Endothelial cell of umbilical vein (primary cell): ENCODE data around the gene TTLL10. TPM values are rescaled to one million over a fixed set of nuclear protein-coding genes. Genes with fewer than 3 reads are reported as not detected.

ENCODE experiments used
- BruUV-seq: library from RNA; stranded (reverse); fragments of 400-500 nt; replicated peaks from 2 replicates; lab custom pipeline; 2021; lab: Mats Ljungman, UMichigan
- CTCF ChIA-PET: fragments of 300-600, 350-600 bp; sonication (Branson Sonifier 250); formaldehyde crosslinking; loops from one replicate; lab custom pipeline; 2021; ENCODE audit warnings: antibody characterized with exemption, inconsistent platforms; lab: Charles Lee
- POLR2A ChIA-PET: fragments of 300-600, 350-600 bp; sonication (Branson Sonifier 250); formaldehyde crosslinking; loops from one replicate; lab custom pipeline; 2021; ENCODE audit warnings: antibody characterized with exemption, inconsistent platforms; lab: Charles Lee
- DNase-seq: peaks from one replicate; pipeline ENCODE4 v3.0.0-alpha.2; 2011; ENCODE audit warnings: low read depth, low spot score
- FAIRE-seq: peaks from 2 replicates; lab custom pipeline; 2011; peaks lifted over from hg19 to GRCh38; lab: Jason Lieb, UNC
- H2AFZ ChIP-seq: 2 replicates; pipeline ENCODE4 v1.6.0; 2012; ENCODE audit warnings: low read depth, low read length, control low read depth, inconsistent platforms
- H3K27ac ChIP-seq: 2 replicates; pipeline ENCODE4 v1.5.1; 2011; ENCODE audit warnings: low read depth, mild to moderate bottlenecking, control low read depth, low read length, moderate library complexity; ENCODE audit not compliant: insufficient read depth
- H3K27me3 ChIP-seq, 2 experiments: 2 replicates each; pipeline versions ENCODE4 v1.6.0 to v1.6.1; 2011; ENCODE audit warnings: low read length in 2 of 2, mixed read lengths in 1 of 2; ENCODE audit not compliant: control insufficient read depth in 2 of 2, insufficient read depth in 2 of 2
- H3K36me3 ChIP-seq, 2 experiments: 2 replicates in 1 of 2; 3 replicates in 1 of 2; pipeline ENCODE4 v1.5.1; 2011; ENCODE audit warnings: low read length in 2 of 2, mild to moderate bottlenecking in 1 of 2, moderate library complexity in 1 of 2; ENCODE audit not compliant: control insufficient read depth in 2 of 2, insufficient read depth in 2 of 2; ENCODE audit errors: extremely low read depth in 1 of 2
- H3K4me1 ChIP-seq: 3 replicates; pipeline ENCODE4 v1.5.1; 2011; ENCODE audit warnings: mild to moderate bottlenecking, low read length; ENCODE audit not compliant: control insufficient read depth, insufficient read depth; ENCODE audit errors: extremely low read depth
- H3K4me2 ChIP-seq: 2 replicates; pipeline ENCODE4 v1.6.1; 2011; ENCODE audit warnings: low read length, control low read depth, mixed read lengths; ENCODE audit not compliant: insufficient read depth
- H3K4me3 ChIP-seq, 3 experiments: fragments of 200-600 bp in 1 of 3; sonication (generic), shearing (Covaris generic) in 1 of 3; replicated peaks in 1 of 3; 2 replicates each; pipeline ENCODE4 v1.5.1; 2011 to 2016; ENCODE audit warnings: control low read depth in 3 of 3, low read length in 3 of 3, mild to moderate bottlenecking in 2 of 3, inconsistent platforms in 1 of 3, low read depth in 1 of 3, moderate library complexity in 1 of 3; ENCODE audit not compliant: insufficient read depth in 1 of 3
- H3K79me2 ChIP-seq: 2 replicates; pipeline ENCODE4 v1.6.0; 2012; ENCODE audit warnings: low read length, inconsistent platforms; ENCODE audit not compliant: control insufficient read depth, insufficient read depth
- H3K9ac ChIP-seq: replicated peaks from 2 replicates; pipeline ENCODE3; 2011; ENCODE audit warnings: low read length, control low read depth; ENCODE audit not compliant: insufficient read depth; ENCODE audit errors: extremely low read depth
- H3K9me1 ChIP-seq: replicated peaks from 3 replicates; pipeline ENCODE4 v1.6.0; 2011; ENCODE audit warnings: mild to moderate bottlenecking, low read length; ENCODE audit not compliant: control insufficient read depth, insufficient read depth; ENCODE audit errors: extremely low read depth
- H3K9me3 ChIP-seq: replicated peaks from 2 replicates; pipeline ENCODE4 v1.5.1; 2012; ENCODE audit warnings: low read length, inconsistent platforms; ENCODE audit not compliant: control insufficient read depth, insufficient read depth
- H4K20me1 ChIP-seq: replicated peaks from 2 replicates; pipeline ENCODE3; 2011; ENCODE audit warnings: mild to moderate bottlenecking, low read length; ENCODE audit not compliant: control insufficient read depth, insufficient read depth; ENCODE audit errors: extremely low read depth
- CTCF ChIP-seq, 2 donors: IDR thresholded peaks; 1 replicate in 1 of 2; 2 replicates in 1 of 2; pipeline ENCODE4 v1.5.1; 2011; ENCODE audit warnings: low read length in 2 of 2, mild to moderate bottlenecking in 2 of 2, moderate library complexity in 2 of 2, control low read depth in 1 of 2, inconsistent platforms in 1 of 2, low read depth in 1 of 2; ENCODE audit not compliant: insufficient read depth in 1 of 2; ENCODE audit errors: extremely low read depth in 1 of 2
- EZH2 ChIP-seq: IDR thresholded peaks from 2 replicates; pipeline ENCODE4 v1.6.1; 2012; ENCODE audit warnings: borderline replicate concordance, low read depth, mild to moderate bottlenecking, moderate library complexity, low read length, inconsistent platforms; ENCODE audit not compliant: severe bottlenecking
- FOS ChIP-seq: IDR thresholded peaks from 2 replicates; pipeline ENCODE4 v1.6.1; 2011; ENCODE audit warnings: mild to moderate bottlenecking, low read length, moderate library complexity, borderline replicate concordance; ENCODE audit not compliant: insufficient read depth
- GATA2 ChIP-seq: IDR thresholded peaks from 2 replicates; pipeline ENCODE4 v1.7.0; 2011; ENCODE audit warnings: low read depth, mild to moderate bottlenecking, moderate library complexity, mixed read lengths, low read length; ENCODE audit not compliant: insufficient read length, insufficient read depth
- JUN ChIP-seq: IDR thresholded peaks from 2 replicates; pipeline ENCODE4 v1.6.1; 2011; ENCODE audit warnings: borderline replicate concordance, low read depth; ENCODE audit not compliant: insufficient read length, insufficient read depth
- MYC ChIP-seq: IDR thresholded peaks from one replicate; pipeline ENCODE4 v1.6.1; 2011; ENCODE audit warnings: mild to moderate bottlenecking, low read depth, low read length
- POLR2A ChIP-seq: IDR thresholded peaks from 2 replicates; pipeline ENCODE4 v1.6.1; 2012; ENCODE audit warnings: low read depth, mild to moderate bottlenecking, control low read depth, low read length
- POLR2AphosphoS5 ChIP-seq: IDR thresholded peaks from 2 replicates; pipeline ENCODE4 v1.6.1; 2012; ENCODE audit warnings: low read depth, mild to moderate bottlenecking, control low read depth, low read length, moderate library complexity; ENCODE audit not compliant: insufficient read depth
- dilution Hi-C: fragments of 300-500 bp; cut with MboI; formaldehyde crosslinking; loops from one replicate; pipeline ENCODE4 v1.15.0; 2019; ENCODE audit warnings: low sequenced_read_pairs; ENCODE audit not compliant: extremely low pct_ligation_motif_present
- intact Hi-C: fragments of 100-400 bp; cut with micrococcal nuclease; formaldehyde crosslinking; loops from one replicate; pipeline ENCODE4 v1.10.0; 2022
- polyA plus RNA-seq, 4 experiments: library from polyadenylated mRNA; depleted of rRNA in 3 of 4; stranded (reverse) in 3 of 4; unstranded in 1 of 4; fragments of >200 nt; gene quantifications; 2 replicates each; pipeline versions ENCODE4 v1.2.1 to v1.2.3, GENCODE V29; 2011 to 2012; ENCODE audit warnings: missing spikeins in 1 of 4
- total RNA-seq: library from RNA; stranded (reverse); gene quantifications from 2 replicates; pipeline ENCODE4 v1.2.3, GENCODE V29; 2021
- TF ChIP-seq, protein P1 (sequence below): IDR thresholded peaks from 2 replicates; pipeline ENCODE4 v1.6.1; 2011; ENCODE audit not compliant: insufficient read depth, insufficient read length

TTLL10 gene
- total and polyA plus RNA-seq, 2 donors (not counting 3 experiments of a cell fraction or from before 2014, with no cell fraction given), result not detected

DNA sequence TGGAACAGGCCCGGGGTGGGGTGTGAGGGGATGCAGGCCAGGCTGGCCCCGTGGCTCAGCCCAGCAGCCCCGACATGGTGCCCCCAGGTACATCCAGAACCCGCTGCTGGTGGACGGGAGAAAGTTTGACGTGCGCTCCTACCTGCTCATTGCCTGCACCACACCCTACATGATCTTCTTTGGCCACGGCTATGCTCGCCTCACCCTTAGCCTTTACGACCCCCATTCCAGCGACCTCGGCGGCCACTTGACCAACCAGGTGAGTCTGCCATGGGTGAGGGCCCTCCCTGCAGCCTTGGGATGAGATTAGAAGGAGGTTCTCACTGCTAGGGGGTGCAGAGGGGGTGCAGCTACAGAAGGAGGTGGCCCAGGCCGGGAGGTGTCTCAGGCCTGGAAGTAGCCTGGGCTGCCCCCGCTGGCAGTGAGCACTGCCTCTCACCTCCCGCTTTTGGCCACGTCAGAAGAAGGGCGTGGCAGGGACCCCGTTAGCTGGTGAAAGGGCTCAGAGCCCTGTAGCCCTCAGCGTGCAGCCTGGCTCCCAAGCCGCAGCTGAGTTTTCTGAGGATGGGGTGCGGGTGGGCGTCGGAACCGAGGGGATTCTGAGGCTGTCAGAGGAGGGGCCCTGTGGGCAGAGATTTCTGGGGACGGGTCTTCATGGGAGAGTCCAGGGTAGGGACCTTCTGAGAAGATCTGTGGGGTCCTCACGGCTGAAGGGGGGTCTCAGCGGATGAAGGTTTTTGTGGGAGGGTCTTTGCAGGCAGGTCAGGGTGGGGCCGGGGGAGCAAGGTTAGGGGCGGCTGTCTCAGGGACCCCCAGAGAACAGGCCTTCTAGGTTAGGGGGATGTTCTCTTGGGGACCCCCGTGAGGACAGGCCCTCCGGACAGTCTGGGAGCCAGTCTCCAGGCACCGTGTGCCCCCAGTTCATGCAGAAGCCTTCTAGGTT, 10.4 kb downstream of the TTLL10 start:
- POLR2A ChIA-PET, result no interaction called here
- no peak overlapping the region for H3K27ac ChIP-seq
- DNase-seq, result no peak
- peaks cover 0 to 6% of the 10 kb centered on the region in 2 experiments for H3K27me3 ChIP-seq
- dilution Hi-C loops, result no loop called here
- intact Hi-C loops, result no loop called here
- CTCF ChIA-PET, result no interaction called here
- H2AFZ ChIP-seq, result no peak overlapping the region
- H3K9me1 ChIP-seq, result no peaks in the 10 kb centered on the region
- H3K4me2 ChIP-seq, result no peak overlapping the region
- H3K9ac ChIP-seq, result no peak overlapping the region
- H3K36me3 ChIP-seq, result no peaks in the 10 kb centered on the region
- TF ChIP-seq FOS, result no peak
- TF ChIP-seq POLR2AphosphoS5, result no peak
- TF ChIP-seq POLR2A, result no peak
- H3K4me3 ChIP-seq, result no peak overlapping the region
- FAIRE-seq, result no peak
- H3K4me1 ChIP-seq, result no peaks in the 10 kb centered on the region
- H3K79me2 ChIP-seq, result no peaks in the 10 kb centered on the region
- no peaks in the 10 kb centered on the region for H3K9me3 ChIP-seq
- no TSS peak for BruUV-seq
- no peaks in the 10 kb centered on the region for H4K20me1 ChIP-seq

DNA sequence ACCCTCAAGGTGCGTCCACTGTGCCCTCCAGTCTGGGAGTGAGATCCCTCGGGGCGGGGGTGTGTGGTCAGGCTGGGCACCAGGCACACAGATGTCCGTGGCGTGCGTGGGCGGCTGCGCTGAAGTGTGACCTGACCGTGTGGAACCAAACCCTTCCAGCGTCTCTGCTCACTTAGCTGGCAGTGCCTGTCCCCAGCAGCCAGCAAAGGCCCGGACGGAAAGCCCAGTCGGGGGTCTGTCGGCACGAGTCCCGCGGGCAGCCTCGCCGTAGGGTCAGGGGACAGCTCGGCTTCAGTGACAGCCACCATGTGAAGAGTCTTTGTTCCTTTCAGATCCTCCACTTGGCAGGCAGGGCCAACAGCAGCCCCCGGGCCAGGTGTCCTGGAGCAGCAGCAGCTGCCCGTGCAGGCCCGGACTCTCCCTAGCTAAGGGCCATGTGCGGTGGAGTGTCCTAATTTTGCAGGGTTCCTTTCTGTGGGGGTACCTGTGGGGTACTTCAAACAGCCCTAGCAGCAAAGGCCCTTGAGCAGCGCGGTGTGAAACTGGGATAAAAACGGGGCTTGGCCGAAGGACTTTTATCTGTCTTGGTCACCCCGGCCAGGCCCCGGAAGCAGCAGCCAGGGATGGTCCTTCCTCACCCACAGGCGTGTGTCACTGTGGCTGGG, 11.6 kb downstream of the TTLL10 start:
- H3K4me2 ChIP-seq, result no peak overlapping the region
- no TSS peak for BruUV-seq
- H3K79me2 ChIP-seq, result no peaks in the 10 kb centered on the region
- DNase-seq (no peak), FAIRE-seq (no peak)
- H4K20me1 ChIP-seq, result no peaks in the 10 kb centered on the region
- ChIA-PET CTCF (interaction anchor here (2.2 kb wide), 1 partner anchor 7 kb away, joined by 7 read pairs; no protein-coding TSS in a partner anchor), POLR2A (no interaction called here)
- H3K9ac ChIP-seq, result no peak overlapping the region
- no peaks in the 10 kb centered on the region for H3K4me1 ChIP-seq
- H2AFZ ChIP-seq, result no peak overlapping the region
- dilution Hi-C loops (no loop called here), intact Hi-C loops (no loop called here)
- TF ChIP-seq MYC (no peak), CTCF (IDR thresholded peaks at IDR 0.05; ENCODE audit: extremely low read depth in 1 of 2, insufficient read depth in 1 of 2, low read depth in 1 of 2, low read length in 2 of 2) (no peak), EZH2 (no peak), POLR2A (no peak), GATA2 (no peak), FOS (no peak), POLR2AphosphoS5 (no peak), JUN (no peak)
- TF ChIP-seq, protein P1, sequence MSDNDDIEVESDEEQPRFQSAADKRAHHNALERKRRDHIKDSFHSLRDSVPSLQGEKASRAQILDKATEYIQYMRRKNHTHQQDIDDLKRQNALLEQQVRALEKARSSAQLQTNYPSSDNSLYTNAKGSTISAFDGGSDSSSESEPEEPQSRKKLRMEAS, result no peak
- H3K9me3 ChIP-seq, result no peaks in the 10 kb centered on the region
- H3K27ac ChIP-seq, result no peak overlapping the region
- peaks cover 0 to 7% of the 10 kb centered on the region in 2 experiments for H3K27me3 ChIP-seq
- no peaks in the 10 kb centered on the region for H3K36me3 ChIP-seq
- H3K4me3 ChIP-seq, result no peak overlapping the region
- no peaks in the 10 kb centered on the region for H3K9me1 ChIP-seq
